Mucosa of stomach (tissue), 1 donor: ENCODE measurements around the gene GRAMD2B.
"Not testable (repeated sequence)": the region's sequence is repeated elsewhere in the genome, so short reads cannot be mapped to it uniquely, and the experiment has no call there.

Source experiments
- H3K27me3 ChIP-seq: one replicate; pipeline ENCODE4 v1.7.0; 2013; ENCODE audit warnings: mild to moderate bottlenecking, low read length; ENCODE audit not compliant: control insufficient read depth, insufficient read depth
- H3K36me3 ChIP-seq: one replicate; pipeline ENCODE4 v1.7.0; 2013; ENCODE audit warnings: low read length; ENCODE audit not compliant: control insufficient read depth, insufficient read depth
- H3K4me1 ChIP-seq: one replicate; pipeline ENCODE4 v1.7.0; 2013; ENCODE audit warnings: mild to moderate bottlenecking, low read length; ENCODE audit not compliant: control insufficient read depth, insufficient read depth
- H3K4me3 ChIP-seq: one replicate; pipeline ENCODE4 v1.7.0; 2013; ENCODE audit warnings: low read length
- H3K9ac ChIP-seq: one replicate; pipeline ENCODE4 v1.7.0; 2013; ENCODE audit warnings: mild to moderate bottlenecking, low read length, moderate library complexity
- H3K9me3 ChIP-seq: one replicate; pipeline ENCODE4 v1.7.0; 2013; ENCODE audit warnings: mild to moderate bottlenecking, low read length, moderate library complexity; ENCODE audit not compliant: control insufficient read depth
- donor health status: Pancreatic carcinoma.

Gene GRAMD2B

DNA sequence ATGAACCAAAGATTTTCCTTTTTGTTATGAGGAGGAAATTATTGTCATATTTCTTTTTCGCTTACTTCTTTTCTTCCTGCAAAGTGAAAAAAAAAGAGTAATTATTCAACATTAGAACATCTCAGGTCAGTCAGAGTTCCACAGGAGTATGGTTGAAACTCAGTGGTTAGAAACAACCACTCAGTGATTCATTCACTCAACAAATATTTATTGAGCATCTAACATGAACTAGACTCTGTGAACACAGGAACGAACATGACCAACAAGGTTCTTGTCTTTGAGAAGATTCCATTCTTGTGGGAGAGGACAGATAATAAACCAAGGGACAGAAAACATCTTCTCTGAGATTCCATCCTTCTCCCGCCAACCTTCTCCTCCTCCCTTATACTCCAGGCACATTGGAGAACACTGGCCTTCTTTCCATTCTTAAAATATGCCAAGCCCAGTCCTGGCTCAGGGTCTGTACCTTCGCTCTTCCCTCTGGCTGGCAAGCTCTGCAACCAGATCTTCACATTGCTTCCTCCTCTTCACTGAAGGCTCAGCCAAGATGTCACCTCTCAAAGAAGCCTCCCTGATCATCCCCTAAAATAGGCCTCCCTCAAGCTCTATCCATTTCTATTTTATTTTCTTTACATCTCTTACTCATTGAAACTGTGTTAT, 6.8 kb upstream of the GRAMD2B start:
- H3K27me3 ChIP-seq, result no peaks in the 10 kb centered on the region
- no peak overlapping the region for H3K9ac ChIP-seq
- H3K36me3 ChIP-seq, result no peaks in the 10 kb centered on the region
- H3K9me3 ChIP-seq, result no peaks in the 10 kb centered on the region
- no peaks in the 10 kb centered on the region for H3K4me1 ChIP-seq
- H3K4me3 ChIP-seq, result no peak overlapping the region

DNA sequence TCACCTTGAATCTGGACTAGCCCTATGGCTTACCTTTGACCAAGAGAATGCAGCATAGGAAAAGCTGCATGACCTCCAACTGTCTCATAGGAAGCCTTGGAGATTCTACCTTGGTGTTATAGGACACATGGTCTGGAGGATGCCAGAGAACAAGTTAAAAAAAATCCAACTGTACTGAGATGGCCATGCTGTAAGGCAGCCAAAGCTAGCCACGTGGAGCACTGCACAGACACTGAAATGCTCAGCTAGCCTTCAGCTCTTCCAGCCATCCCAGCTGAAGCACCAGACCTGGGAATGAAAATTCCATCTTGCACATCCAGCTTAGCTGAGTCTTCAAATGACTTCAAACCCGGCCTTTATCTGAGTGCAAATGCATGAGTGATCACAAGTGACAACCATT, 6.0 kb upstream of the GRAMD2B start:
- Histone ChIP-seq H3K9ac (no peak overlapping the region), H3K4me3 (no peak overlapping the region), H3K27me3 (no peaks in the 10 kb centered on the region), H3K36me3 (no peaks in the 10 kb centered on the region), H3K9me3 (no peaks in the 10 kb centered on the region), H3K4me1 (no peaks in the 10 kb centered on the region)

DNA sequence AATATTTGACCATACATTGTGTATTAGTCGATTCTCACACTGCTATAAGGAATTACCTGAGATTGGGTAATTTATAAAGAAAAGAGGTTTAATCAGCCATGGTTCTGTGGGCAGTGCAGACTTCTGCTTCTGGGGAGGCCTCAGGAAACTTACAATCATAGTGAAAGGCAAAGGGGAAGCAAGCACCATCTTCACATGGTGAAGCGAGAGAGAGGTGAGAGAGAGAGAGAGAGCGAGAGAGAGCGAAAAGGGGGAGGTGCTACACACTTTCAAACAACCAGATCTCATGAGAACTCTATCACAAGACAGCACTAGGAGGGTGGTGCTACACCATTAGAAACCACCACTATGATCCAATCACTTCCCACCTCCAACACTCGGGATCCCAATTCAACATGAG, 4.1 kb upstream of the GRAMD2B start:
- Histone ChIP-seq H3K36me3 (no peaks in the 10 kb centered on the region), H3K27me3 (no peaks in the 10 kb centered on the region), H3K4me1 (no peaks in the 10 kb centered on the region), H3K4me3 (no peak overlapping the region), H3K9ac (no peak overlapping the region), H3K9me3 (no peaks in the 10 kb centered on the region)

DNA sequence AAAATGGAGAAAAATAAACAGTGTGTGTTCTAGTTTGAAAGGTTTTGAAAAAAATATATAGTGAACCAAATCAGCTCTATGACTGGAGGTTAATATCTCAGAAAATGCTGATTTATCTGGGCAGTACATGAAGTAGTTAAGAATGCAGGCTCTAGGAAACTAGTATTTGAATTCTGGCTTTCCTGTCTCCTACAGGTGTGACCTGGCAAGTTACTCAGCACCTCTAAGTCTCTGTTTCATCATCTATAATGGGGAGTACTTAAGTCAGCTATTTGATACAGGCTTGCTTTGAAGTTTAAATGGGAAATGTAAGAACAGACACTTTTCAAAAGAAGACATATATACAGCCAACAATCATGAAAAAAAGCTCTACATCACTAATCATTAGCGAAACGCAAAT, 5.2 kb downstream of the GRAMD2B start:
- Histone ChIP-seq H3K9me3 (no peaks in the 10 kb centered on the region), H3K4me1 (no peaks in the 10 kb centered on the region), H3K27me3 (no peaks in the 10 kb centered on the region), H3K9ac (no peak overlapping the region), H3K4me3 (no peak overlapping the region), H3K36me3 (no peaks in the 10 kb centered on the region)

DNA sequence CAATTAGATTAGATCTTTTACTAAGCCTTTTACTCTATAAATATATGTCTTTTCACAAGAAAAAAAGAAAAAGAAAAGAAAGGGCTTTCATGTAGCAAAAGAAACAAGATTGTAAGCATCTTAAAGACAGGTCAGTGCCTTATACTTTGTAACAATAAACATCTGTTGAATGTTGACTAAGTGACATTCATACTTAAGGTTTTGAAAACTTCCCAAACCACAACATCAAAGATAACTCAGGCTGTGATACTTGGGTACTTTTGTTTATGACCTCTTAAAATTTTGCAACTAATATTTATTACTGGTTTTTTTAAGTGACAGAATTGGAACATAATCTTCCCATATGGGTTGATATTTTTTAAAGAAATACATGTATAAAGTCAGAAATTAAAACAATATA, 7.4 kb downstream of the GRAMD2B start:
- Histone ChIP-seq H3K9ac (no peak overlapping the region), H3K9me3 (no peaks in the 10 kb centered on the region), H3K27me3 (no peaks in the 10 kb centered on the region), H3K36me3 (no peaks in the 10 kb centered on the region), H3K4me1 (no peaks in the 10 kb centered on the region), H3K4me3 (no peak overlapping the region)

DNA sequence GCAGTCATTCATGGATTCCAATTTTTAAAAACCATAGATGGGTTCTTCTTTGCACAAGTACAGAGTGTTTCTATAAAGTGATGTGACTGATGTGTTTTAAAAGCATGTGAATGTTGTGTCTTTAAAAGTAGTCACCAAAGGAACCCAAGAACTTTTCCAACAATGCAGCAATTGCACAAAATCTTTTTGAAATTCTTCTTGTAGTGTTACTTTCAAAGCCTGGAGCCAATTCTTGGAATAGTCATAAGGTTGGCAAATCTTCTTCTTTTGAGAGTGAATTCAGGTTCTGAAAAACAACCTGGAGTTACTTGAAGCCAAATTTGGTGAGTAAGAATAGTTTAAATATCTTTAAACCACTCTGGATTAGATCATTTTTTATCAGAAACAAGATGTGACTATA, 10.5 kb downstream of the GRAMD2B start:
- Histone ChIP-seq H3K9ac (no peak overlapping the region), H3K4me3 (no peak overlapping the region), H3K27me3 (no peaks in the 10 kb centered on the region), H3K9me3 (no peaks in the 10 kb centered on the region), H3K36me3 (no peaks in the 10 kb centered on the region), H3K4me1 (no peaks in the 10 kb centered on the region)

DNA sequence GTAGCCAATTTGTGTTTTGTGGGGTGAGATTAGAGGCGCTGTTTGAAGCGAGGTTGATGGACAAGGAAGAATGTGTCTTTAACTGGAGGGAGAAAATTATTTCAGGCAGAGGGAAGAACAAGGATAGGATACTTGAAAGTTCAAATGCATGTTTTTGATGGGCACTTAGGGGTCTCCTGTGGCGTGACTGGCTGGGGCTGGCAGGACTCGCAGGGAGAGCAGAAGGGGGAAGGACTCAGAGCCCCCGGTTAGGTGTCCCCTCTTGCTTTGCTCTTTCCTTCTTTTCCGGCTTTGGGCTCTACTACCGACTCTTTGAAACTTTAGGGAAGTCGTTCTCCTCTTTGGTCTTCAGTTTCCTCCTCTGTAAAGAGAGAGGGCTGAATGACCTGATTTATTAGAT, 12.1 kb downstream of the GRAMD2B start:
- Histone ChIP-seq H3K4me3 (no peak overlapping the region), H3K27me3 (no peaks in the 10 kb centered on the region), H3K9me3 (no peaks in the 10 kb centered on the region), H3K36me3 (no peaks in the 10 kb centered on the region), H3K9ac (no peak overlapping the region), H3K4me1 (no peaks in the 10 kb centered on the region)

DNA sequence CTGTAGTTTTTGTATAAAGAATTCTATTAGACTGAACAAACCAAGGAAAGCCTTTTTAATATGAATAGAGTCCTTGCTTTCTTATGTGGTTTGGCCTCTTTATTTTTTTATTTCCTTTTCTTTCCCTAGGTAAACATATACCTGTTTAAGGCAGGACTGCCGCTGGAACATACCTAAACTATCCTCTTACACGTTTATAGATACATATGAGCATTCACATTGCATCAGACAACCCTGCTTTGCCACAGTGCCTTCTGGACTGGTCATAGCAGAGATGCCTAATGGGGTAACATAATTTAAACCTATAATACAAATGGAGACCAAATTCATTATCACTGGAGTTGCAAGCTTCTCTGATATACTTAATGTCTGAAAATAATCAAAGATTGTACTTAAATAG, 12.5 kb downstream of the GRAMD2B start:
- no peaks in the 10 kb centered on the region for H3K4me1 ChIP-seq
- H3K9me3 ChIP-seq, result no peaks in the 10 kb centered on the region
- no peaks in the 10 kb centered on the region for H3K27me3 ChIP-seq
- H3K9ac ChIP-seq, result no peak overlapping the region
- no peak overlapping the region for H3K4me3 ChIP-seq
- H3K36me3 ChIP-seq, result no peaks in the 10 kb centered on the region

DNA sequence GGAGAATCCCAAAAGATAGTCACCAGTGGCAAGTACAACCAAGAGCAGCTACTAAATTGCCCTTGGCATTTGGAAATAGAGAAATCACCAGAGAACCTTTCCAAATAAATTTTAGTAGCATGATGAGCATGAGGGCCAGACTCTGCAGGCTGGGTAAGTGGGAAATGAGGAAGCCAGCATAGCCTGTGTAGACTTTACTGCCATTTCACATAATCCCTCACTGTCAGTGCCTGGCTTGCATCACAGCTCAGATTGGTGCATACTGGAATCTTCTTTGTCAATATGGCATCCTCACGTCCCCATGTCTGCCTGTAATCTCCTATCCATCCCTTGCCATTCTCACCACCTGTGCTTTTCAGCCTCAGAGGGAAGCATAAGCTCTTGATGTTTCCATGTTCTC, 14.5 kb downstream of the GRAMD2B start:
- H3K4me3 ChIP-seq, result no peak overlapping the region
- no peaks in the 10 kb centered on the region for H3K4me1 ChIP-seq
- no peaks in the 10 kb centered on the region for H3K9me3 ChIP-seq
- H3K36me3 ChIP-seq, result no peaks in the 10 kb centered on the region
- H3K27me3 ChIP-seq, result no peaks in the 10 kb centered on the region
- H3K9ac ChIP-seq, result no peak overlapping the region

DNA sequence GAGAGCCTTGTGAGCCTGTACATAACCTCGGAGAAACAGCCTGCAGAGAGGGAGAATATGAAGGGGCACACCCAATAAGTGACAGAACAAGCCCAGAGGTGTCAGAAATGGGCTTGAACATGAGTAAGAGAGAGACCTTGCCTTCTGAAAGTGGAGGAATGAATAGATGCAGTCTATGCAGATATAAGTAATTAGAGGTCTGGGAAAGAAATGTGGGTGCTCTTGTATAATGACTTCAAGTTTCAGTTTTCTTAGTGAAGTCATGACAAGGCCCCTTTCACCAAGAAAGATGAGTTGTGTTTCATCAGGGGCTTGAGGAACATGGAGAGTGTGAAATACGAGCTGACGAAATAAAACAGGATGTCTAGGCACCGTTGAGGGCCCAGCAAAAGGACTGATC, 15.1 kb downstream of the GRAMD2B start:
- no peaks in the 10 kb centered on the region for H3K9me3 ChIP-seq
- no peaks in the 10 kb centered on the region for H3K36me3 ChIP-seq
- H3K27me3 ChIP-seq, result no peaks in the 10 kb centered on the region
- H3K4me3 ChIP-seq, result no peak overlapping the region
- no peak overlapping the region for H3K9ac ChIP-seq
- H3K4me1 ChIP-seq, result no peaks in the 10 kb centered on the region

DNA sequence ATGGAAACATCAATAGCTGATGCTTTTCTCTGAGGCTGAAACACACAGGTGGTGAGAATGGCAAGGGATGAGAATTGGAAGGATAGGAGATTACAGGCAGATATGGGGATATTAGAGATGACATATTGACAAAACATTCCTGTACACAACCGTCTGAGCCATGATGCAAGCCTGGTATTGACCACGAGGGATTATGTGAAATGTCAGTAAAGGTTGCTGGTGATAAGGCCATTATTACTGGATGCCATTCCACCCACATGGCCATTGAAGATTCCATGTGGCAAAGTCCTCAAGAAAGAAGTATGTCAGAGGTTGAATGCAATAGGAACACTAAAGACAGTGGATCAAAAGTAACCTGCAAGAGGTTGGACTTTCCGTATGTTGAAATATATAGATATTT, 15.7 kb downstream of the GRAMD2B start:
- H3K4me1 ChIP-seq, result no peaks in the 10 kb centered on the region
- no peaks in the 10 kb centered on the region for H3K36me3 ChIP-seq
- no peak overlapping the region for H3K9ac ChIP-seq
- no peak overlapping the region for H3K4me3 ChIP-seq
- no peaks in the 10 kb centered on the region for H3K27me3 ChIP-seq
- H3K9me3 ChIP-seq, result no peaks in the 10 kb centered on the region

DNA sequence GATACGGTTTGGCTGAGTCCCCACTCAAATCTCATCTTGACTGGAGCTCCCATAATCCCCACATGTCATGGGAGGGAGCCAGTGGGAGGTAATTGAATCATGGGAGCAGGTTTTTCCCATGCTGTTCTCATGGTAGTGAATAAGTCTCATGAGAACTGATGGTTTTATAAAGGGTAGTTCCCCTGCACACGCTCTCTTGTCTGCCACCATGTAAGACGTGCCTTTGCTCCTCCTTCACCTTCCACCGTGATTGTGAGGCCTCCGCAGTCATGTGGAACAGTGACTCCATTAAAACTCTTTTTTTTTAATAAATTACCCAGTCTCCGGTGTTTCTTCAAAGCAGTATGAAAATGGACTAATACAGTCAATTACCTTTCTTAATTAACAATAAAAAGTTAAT, 16.5 kb downstream of the GRAMD2B start:
- not testable (repeated sequence) for H3K27me3 ChIP-seq, H3K4me1 ChIP-seq

DNA sequence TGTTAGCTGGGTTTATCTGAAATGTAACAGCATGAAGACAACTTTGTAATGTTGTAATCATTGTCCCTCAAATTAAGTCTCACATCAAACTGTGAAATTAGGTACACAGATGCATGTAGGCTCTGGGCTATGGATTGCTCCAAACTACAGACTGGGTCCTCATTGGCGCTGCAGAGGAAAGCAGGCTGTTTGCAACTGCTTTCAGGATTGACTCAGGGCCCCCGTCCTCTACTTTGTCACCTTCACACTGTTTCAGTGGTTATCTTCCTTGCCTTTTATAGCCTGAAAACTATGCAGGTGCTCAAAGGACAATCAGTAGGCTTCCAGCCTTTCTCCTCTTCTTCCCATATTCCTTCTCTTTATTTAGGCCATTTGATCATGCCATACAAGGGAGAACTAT, 18.0 kb downstream of the GRAMD2B start:
- H3K27me3 ChIP-seq, result no peaks in the 10 kb centered on the region
- no peak overlapping the region for H3K4me3 ChIP-seq
- no peaks in the 10 kb centered on the region for H3K9me3 ChIP-seq
- H3K4me1 ChIP-seq, result peaks cover 6% of the 10 kb centered on the region
- H3K9ac ChIP-seq, result no peak overlapping the region
- no peaks in the 10 kb centered on the region for H3K36me3 ChIP-seq

More for the DNA sequence above, 16.5 kb downstream of the GRAMD2B start:
- not testable (repeated sequence) for H3K36me3 ChIP-seq, H3K9ac ChIP-seq, H3K9me3 ChIP-seq, H3K4me3 ChIP-seq
